SK-N-DZ (cell line): Measurements from ENCODE around the gene PLXDC1.
A peak's percentile ranks its signal among the peaks of the same experiment; 100 is the strongest.
"Not testable (repeated sequence)": the region's sequence is repeated elsewhere in the genome, so short reads cannot be mapped to it uniquely, and the experiment has no call there.

ENCODE experiments used
- DNase-seq: peaks from one replicate; pipeline ENCODE4 v3.0.0-alpha.2; 2015; ENCODE audit warnings: low spot score

Gene PLXDC1

DNA sequence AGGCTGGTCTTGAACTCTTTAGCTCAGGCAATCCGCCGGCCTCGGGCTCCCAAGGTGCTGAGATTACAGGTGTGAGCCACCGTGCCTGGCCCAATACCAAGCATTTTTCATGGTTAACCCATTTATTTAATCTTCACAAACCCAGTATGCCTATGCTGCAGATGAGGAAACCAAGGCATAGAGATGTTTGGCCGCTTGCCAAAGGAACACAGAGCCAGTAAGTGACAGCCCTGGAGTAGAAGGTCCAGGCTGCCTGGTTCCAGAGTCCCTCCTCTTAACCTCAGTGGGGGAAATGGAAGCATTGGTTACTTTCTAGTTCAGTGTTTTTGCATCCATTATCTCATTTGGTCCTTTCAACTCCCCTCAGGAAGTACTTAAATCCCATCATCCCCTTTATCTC lies 29.9 kb upstream of the PLXDC1 start:
- no peak for DNase-seq

GRCh38 chr17:39178536-39178935 lies 27.1 kb upstream of the PLXDC1 start:
- DNase-seq: no peak

GRCh38 chr17:39177256-39177655 lies 25.8 kb upstream of the PLXDC1 start:
- DNase-seq: no peak

DNA sequence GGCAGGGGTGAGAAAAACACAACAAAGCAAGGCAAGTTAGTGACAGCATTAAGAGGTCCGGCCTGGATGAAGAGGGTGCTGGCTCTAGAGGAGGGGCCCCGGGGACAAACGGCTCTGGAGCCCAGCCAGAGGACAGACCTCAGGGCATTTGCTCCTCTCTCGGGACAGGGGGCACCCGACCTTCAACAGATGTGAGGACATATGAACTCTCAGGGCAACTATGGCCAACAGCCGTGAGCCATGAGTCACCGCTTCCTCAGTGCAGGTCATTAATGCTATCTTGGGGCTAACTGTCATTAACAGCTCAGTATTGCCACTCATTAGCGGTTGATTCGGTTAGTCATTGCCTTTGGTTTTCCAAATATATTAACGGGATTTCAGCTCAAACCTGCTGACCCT lies 24.3 kb upstream of the PLXDC1 start:
- DNase-seq: no peak

DNA sequence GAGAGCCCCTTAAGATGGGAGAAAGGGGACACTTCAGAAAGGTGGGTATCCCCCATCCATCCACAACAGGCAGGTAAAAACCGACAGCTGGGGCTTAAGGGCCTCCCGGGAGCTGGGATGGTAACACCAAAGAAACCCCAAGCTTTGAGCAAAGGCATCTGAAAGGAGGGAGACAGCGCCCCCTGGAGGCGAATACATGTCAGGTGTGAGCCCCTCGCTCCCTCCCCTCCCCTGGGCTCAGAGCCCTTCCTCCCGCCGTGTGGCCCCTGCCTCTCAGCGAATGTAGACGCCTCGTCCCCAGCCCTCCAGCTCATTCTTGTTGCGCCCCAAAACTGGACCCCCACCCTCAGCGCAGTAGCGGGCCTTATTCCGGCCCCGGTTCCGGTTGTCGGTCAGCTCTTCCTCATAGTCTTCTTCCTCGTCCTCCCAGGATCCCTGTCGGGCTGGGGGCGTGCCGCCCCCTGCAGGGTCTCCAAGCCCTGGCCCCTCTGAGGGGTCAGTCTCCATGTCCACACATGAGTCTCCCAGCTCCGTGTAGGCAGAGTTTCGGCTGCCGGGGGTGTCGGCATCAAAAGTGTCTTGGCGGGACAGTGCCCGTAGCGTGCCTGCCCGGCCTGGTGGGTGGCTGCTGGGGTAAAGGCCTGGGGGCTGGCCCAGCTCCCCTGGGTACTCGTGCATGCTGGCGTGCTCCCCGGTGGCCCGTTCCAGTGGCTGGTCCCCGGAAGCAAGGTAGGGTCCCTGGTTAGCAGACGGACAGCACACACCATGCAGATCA lies 23.7 kb upstream of the PLXDC1 start:
- peak; percentile 68 for DNase-seq

- no peak for DNase-seq
These were observed 22.3 kb upstream of the PLXDC1 start for GRCh38 chr17:39173526-39174274.

- no peak for DNase-seq
These were observed 21.6 kb upstream of the PLXDC1 start for GRCh38 chr17:39173080-39173479.

DNA sequence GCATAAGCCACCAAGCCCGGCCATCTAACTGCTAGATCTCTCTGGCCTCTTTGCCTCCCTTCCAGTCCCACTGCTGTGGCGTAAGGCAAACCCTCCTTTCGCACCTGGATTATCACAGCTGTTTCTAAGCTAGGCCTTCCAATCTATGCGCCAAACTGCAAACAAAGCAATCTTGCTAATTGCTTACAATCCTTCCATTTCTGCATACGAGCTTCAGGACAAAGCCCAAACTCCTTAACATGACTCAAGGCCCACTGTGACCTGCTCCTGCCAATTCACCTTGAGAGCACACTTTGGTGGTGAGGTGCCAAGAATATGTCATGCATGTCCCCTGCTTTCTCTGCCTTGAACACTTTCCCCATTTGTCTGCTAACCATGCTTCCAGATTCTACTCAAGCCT lies 20.5 kb upstream of the PLXDC1 start:
- DNase-seq: no peak

DNA sequence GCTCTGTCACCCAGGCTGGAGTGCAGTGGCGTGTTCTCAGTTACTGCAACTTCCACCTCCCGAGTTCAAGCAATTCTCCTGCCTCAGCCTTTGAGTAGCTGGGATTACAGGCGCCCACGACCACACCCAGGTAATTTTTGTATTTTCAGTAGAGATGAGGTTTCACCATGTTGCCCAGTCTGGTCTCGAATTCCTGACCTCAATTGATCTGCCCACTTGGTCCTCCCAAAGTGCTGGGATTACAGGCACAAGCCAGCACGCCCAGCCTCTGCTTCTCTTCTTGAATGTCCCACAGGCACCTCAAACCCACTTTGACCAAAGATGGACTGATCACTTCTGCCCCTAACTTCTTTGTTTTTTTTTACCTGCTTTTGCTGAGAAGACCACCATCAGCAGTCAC lies 19.1 kb upstream of the PLXDC1 start:
- no peak for DNase-seq

GRCh38 chr17:39170109-39170508 lies 18.7 kb upstream of the PLXDC1 start:
- no peak for DNase-seq

GRCh38 chr17:39169518-39169917 lies 18.1 kb upstream of the PLXDC1 start:
- no peak for DNase-seq

- no peak for DNase-seq
These were observed 17.7 kb upstream of the PLXDC1 start for GRCh38 chr17:39169101-39169500.

GRCh38 chr17:39168503-39168902 lies 17.1 kb upstream of the PLXDC1 start:
- not testable (repeated sequence) for DNase-seq

DNA sequence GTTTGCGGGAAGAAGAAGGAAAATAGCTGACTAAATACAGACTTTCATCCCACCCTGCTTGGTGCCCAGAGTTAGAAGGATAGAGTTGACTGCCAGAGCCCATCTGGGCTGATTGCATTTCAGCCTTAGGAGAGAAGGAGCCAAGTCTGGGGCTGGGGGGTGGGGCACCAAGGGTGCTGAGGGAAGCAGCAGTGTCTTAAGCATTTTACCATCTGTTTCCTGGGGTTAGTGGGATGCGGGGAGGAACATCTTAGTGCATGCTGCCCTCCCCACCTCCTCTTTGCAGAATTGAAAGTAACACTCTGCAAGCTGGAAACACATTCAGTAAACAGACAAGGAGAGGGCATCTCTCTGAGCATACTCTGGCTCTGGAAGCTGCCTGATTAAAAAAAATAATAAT lies 16.0 kb upstream of the PLXDC1 start:
- no peak for DNase-seq

GRCh38 chr17:39166437-39167335 lies 15.2 kb upstream of the PLXDC1 start:
- DNase-seq: no peak

GRCh38 chr17:39165841-39166349 lies 14.5 kb upstream of the PLXDC1 start, which contains the start of gene ARL5C:
TSS of gene ARL5C (minus strand) at chr17:39166161. CDS start at chr17:39165760, 401 bp downstream.
- DNase-seq: no peak

GRCh38 chr17:39165178-39165840 lies 13.9 kb upstream of the PLXDC1 start:
- no peak for DNase-seq

GRCh38 chr17:39164675-39165143 lies 13.3 kb upstream of the PLXDC1 start:
- peak; percentile 93 for DNase-seq

GRCh38 chr17:39161962-39162361 lies 10.5 kb upstream of the PLXDC1 start:
- no peak for DNase-seq

GRCh38 chr17:39158623-39159022 lies 7.2 kb upstream of the PLXDC1 start:
- DNase-seq: no peak

GRCh38 chr17:39156491-39156890 lies 5.1 kb upstream of the PLXDC1 start:
- DNase-seq: no peak
